Panc1 (cell line): ENCODE measurements around the gene CDCA4. TPM values are rescaled to one million over a fixed set of nuclear protein-coding genes. Genes with fewer than 3 reads are reported as not detected.
"Not testable (repeated sequence)": the region's sequence is repeated elsewhere in the genome, so short reads cannot be mapped to it uniquely, and the experiment has no call there.

Experiments used
- ATAC-seq: fragments of 200-7000 bp; cut with Tn5 transposase; 2 replicates; pipeline ENCODE4 v1.9.1; 2020; ENCODE audit warnings: mild to moderate bottlenecking, moderate library complexity
- BruUV-seq: library from RNA; stranded (reverse); fragments of 400-500 nt; replicated peaks from 2 replicates; lab custom pipeline; 2021; lab: Mats Ljungman, UMichigan
- CTCF ChIA-PET: fragments of 300-600 bp; sonication (Branson Sonifier 250); formaldehyde crosslinking; loops from one replicate; lab custom pipeline; 2022; ENCODE audit warnings: antibody characterized with exemption; lab: Charles Lee
- POLR2A ChIA-PET: fragments of 300-600 bp; sonication (Branson Sonifier 250); formaldehyde crosslinking; loops from one replicate; lab custom pipeline; 2022; ENCODE audit warnings: antibody characterized with exemption; lab: Charles Lee
- DNase-seq: peaks from one replicate; pipeline ENCODE4 v3.0.0-alpha.2; 2010; ENCODE audit warnings: low read depth, low spot score
- H3K27ac ChIP-seq: 2 replicates; pipeline ENCODE4 v1.5.1; 2011; ENCODE audit warnings: mild to moderate bottlenecking, low read length, inconsistent platforms
- H3K27me3 ChIP-seq: fragments of 200-500 bp; sonication (Bioruptor generic); 2 replicates; pipeline ENCODE4 v1.6.0; 2014; ENCODE audit warnings: low read length, inconsistent platforms; ENCODE audit not compliant: control insufficient read depth, insufficient read depth
- H3K36me3 ChIP-seq: fragments of 200-500 bp; sonication (Bioruptor generic); 2 replicates; pipeline ENCODE4 v1.5.1; 2014; ENCODE audit warnings: inconsistent platforms, mild to moderate bottlenecking, low read length, moderate library complexity; ENCODE audit not compliant: control insufficient read depth, insufficient read depth
- H3K4me1 ChIP-seq: 2 replicates; pipeline ENCODE4 v1.5.1; 2011; ENCODE audit warnings: inconsistent platforms, mild to moderate bottlenecking, low read length, moderate library complexity; ENCODE audit not compliant: control insufficient read depth, insufficient read depth
- H3K4me3 ChIP-seq, 2 experiments: 2 replicates each; pipeline ENCODE4 v1.5.1; 2011 to 2012; ENCODE audit warnings: low read depth in 2 of 2, low read length in 2 of 2, mild to moderate bottlenecking in 2 of 2, inconsistent platforms in 1 of 2, moderate library complexity in 1 of 2
- H3K9me3 ChIP-seq: fragments of 200-500 bp; sonication (Bioruptor generic); 2 replicates; pipeline ENCODE4 v1.5.1; 2014; ENCODE audit warnings: low read depth, mild to moderate bottlenecking, inconsistent platforms, low read length, moderate library complexity; ENCODE audit not compliant: control insufficient read depth, insufficient read depth
- POLR2AphosphoS5 ChIP-seq: IDR thresholded peaks from 2 replicates; pipeline ENCODE4 v1.6.1; 2012; ENCODE audit warnings: mild to moderate bottlenecking, low read depth, low read length, moderate library complexity
- REST ChIP-seq, 2 experiments: IDR thresholded peaks; 2 replicates each; pipeline ENCODE4 v1.6.1; 2011 to 2012; ENCODE audit warnings: low read depth in 2 of 2, control low read depth in 1 of 2, low read length in 1 of 2, mild to moderate bottlenecking in 1 of 2, moderate library complexity in 1 of 2; ENCODE audit not compliant: insufficient read depth in 1 of 2
- SIN3A ChIP-seq: IDR thresholded peaks from 2 replicates; pipeline ENCODE4 v1.6.1; 2012; ENCODE audit warnings: low read depth, mild to moderate bottlenecking, low read length, moderate library complexity, borderline replicate concordance; ENCODE audit not compliant: insufficient read depth
- TCF7L2 ChIP-seq: IDR thresholded peaks from 2 replicates; pipeline ENCODE4 v1.6.1; 2011; ENCODE audit warnings: mild to moderate bottlenecking, low read depth, low read length, inconsistent platforms
- in situ Hi-C: cut with HindIII; loops from 2 replicates; pipeline ENCODE4 v1.10.0; 2016; ENCODE audit warnings: low sequenced_read_pairs, low pct_unique_long_range_greater_than_20kb
- intact Hi-C: fragments of 100-400 bp; cut with micrococcal nuclease; formaldehyde crosslinking; loops from one replicate; pipeline ENCODE4 v1.10.0; 2022; ENCODE audit not compliant: unreplicated experiment
- total RNA-seq: library from RNA; stranded (reverse); gene quantifications from one replicate; pipeline ENCODE4 v1.2.1, GENCODE V29; 2021; ENCODE audit not compliant: unreplicated experiment
- TF ChIP-seq, protein P1 (sequence below): fragments of 450-650 bp; IDR thresholded peaks from 2 replicates; pipeline ENCODE4 v1.5.1; 2017; ENCODE audit warnings: mild to moderate bottlenecking

The CDCA4 gene
- total RNA-seq, 1 experiment from 2014 or later, result 39.9 TPM

- ChIA-PET POLR2A (no interaction called here), CTCF (no interaction called here)
- DNase-seq (no peak), ATAC-seq (no peak)
- TF ChIP-seq, protein P1, sequence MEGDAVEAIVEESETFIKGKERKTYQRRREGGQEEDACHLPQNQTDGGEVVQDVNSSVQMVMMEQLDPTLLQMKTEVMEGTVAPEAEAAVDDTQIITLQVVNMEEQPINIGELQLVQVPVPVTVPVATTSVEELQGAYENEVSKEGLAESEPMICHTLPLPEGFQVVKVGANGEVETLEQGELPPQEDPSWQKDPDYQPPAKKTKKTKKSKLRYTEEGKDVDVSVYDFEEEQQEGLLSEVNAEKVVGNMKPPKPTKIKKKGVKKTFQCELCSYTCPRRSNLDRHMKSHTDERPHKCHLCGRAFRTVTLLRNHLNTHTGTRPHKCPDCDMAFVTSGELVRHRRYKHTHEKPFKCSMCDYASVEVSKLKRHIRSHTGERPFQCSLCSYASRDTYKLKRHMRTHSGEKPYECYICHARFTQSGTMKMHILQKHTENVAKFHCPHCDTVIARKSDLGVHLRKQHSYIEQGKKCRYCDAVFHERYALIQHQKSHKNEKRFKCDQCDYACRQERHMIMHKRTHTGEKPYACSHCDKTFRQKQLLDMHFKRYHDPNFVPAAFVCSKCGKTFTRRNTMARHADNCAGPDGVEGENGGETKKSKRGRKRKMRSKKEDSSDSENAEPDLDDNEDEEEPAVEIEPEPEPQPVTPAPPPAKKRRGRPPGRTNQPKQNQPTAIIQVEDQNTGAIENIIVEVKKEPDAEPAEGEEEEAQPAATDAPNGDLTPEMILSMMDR, result no peak
- TF ChIP-seq REST (IDR thresholded peaks at IDR 0.05; ENCODE audit: insufficient read depth in 1 of 2, low read depth in 2 of 2, low read length in 1 of 2), result no peak
- Histone ChIP-seq H3K27me3 (no peaks in the 10 kb centered on the region), H3K9me3 (no peaks in the 10 kb centered on the region), H3K4me3 (no peak overlapping the region), H3K4me1 (no peaks in the 10 kb centered on the region), H3K36me3 (no peaks in the 10 kb centered on the region), H3K27ac (no peak overlapping the region)
- BruUV-seq, result no TSS peak
- in situ Hi-C loops (no loop called here), intact Hi-C loops (no loop called here)
These were observed 43.8 kb upstream of the CDCA4 start for GRCh38 chr14:105064721-105065143.

DNA sequence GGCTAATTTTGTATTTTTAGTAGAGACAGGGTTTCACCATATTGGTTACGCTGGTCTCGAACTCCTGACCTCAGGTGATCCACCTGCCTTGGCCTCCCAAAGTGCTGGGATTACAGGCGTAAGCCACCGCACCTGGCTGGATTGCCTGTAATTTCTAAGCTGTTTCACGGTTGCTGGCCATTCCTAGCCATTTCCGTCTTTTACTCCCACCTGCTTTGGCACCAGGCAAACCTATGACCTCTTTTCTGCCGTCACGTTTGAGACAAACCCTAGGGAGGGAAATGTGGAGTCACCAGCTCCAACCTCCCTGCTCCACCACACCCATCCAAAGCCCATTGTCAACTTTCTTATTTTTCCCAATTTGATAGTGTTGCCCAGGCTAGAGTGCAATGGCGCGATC is 43.1 kb upstream of the CDCA4 start:
- Histone ChIP-seq H3K27me3 (no peaks in the 10 kb centered on the region), H3K4me1 (no peaks in the 10 kb centered on the region), H3K4me3 (no peak overlapping the region), H3K27ac (no peak overlapping the region), H3K9me3 (no peaks in the 10 kb centered on the region), H3K36me3 (no peaks in the 10 kb centered on the region)
- CTCF ChIA-PET, result no interaction called here
- ATAC-seq, result no peak
- TF ChIP-seq TCF7L2 (no peak), SIN3A (no peak), POLR2AphosphoS5 (no peak), REST (IDR thresholded peaks at IDR 0.05; ENCODE audit: insufficient read depth in 1 of 2, low read depth in 2 of 2, low read length in 1 of 2) (no peak)
- TF ChIP-seq, protein P1, result no peak
- POLR2A ChIA-PET, result no interaction called here
- in situ Hi-C loops, result no loop called here
- DNase-seq, result no peak
- intact Hi-C loops, result no loop called here
- no TSS peak for BruUV-seq

DNA sequence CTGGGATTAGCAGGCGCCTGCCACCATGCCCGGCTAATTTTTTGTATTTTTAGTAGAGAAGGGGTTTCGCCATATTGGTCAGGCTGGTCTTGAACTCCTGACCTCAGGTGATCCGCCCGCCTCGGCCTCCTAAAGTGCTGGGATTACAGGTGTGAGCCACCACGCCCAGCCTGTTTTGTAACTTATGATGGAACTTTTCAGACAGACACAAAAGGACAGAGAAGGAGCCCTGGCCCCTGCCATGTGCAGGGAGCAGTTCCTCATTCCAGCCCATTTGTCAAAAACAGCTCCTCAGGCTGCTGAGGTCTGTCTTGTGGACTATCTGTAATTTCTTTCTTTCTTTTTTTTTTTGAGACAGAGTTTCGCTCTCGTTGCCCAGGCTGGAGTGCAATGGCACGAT is 42.6 kb upstream of the CDCA4 start:
- in situ Hi-C loops, DNase-seq, H3K27me3 ChIP-seq, POLR2A ChIA-PET, H3K4me1 ChIP-seq, ATAC-seq, H3K4me3 ChIP-seq, BruUV-seq, H3K27ac ChIP-seq, H3K9me3 ChIP-seq, intact Hi-C loops, H3K36me3 ChIP-seq: not testable (repeated sequence)
- CTCF ChIA-PET, result interaction anchor here (0.5 kb wide), 1 partner anchor 44 kb away, joined by 8 read pairs; no protein-coding TSS in a partner anchor
